ENCODE data around the gene SATL1.

DNA sequence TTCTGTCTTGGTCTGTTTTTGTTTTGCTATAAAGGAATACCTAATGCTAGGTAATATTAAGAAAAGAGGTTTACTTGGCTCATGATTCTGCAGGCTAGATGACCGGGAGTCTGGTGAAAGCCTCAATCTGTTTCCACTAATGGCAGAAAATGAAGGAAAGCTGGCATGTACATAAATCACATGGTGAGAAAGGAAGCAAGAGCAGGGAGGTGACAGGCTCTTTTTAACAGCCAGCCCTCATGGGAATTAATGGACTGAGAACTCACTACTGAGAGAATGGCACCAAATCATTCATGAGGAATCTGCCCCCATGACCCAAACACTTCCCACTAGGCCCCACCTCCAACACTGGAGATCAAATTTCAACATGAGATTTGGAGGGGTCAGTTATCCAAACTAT lies 27.6 kb downstream of the SATL1 start:
- TF ChIP-seq, protein P1, sequence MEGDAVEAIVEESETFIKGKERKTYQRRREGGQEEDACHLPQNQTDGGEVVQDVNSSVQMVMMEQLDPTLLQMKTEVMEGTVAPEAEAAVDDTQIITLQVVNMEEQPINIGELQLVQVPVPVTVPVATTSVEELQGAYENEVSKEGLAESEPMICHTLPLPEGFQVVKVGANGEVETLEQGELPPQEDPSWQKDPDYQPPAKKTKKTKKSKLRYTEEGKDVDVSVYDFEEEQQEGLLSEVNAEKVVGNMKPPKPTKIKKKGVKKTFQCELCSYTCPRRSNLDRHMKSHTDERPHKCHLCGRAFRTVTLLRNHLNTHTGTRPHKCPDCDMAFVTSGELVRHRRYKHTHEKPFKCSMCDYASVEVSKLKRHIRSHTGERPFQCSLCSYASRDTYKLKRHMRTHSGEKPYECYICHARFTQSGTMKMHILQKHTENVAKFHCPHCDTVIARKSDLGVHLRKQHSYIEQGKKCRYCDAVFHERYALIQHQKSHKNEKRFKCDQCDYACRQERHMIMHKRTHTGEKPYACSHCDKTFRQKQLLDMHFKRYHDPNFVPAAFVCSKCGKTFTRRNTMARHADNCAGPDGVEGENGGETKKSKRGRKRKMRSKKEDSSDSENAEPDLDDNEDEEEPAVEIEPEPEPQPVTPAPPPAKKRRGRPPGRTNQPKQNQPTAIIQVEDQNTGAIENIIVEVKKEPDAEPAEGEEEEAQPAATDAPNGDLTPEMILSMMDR (IDR thresholded peaks at IDR 0.05) = no peak
- no peak for TF ChIP-seq POLR2A (IDR thresholded peaks at IDR 0.05)
